WTC11 (cell line): ENCODE measurements around the gene LINC00305.

Source experiments
- CTCF ChIP-seq: fragments of 200-600 bp; IDR thresholded peaks from 2 replicates; pipeline ENCODE4 v1.8.0; 2022; ENCODE audit warnings: antibody characterized with exemption
- TEAD4 ChIP-seq: sonication (generic); formaldehyde crosslinking; IDR thresholded peaks from 2 replicates; pipeline ENCODE4 v1.8.0; 2022; ENCODE audit warnings: mild to moderate bottlenecking, missing genetic modification reagents

- no peak for TF ChIP-seq TEAD4
- TF ChIP-seq CTCF = no peak
Observed at GRCh38 chr18:64052772-64053171, 96.1 kb downstream of the LINC00305 start.
